Kidney tubule cell (primary cell): Measurements from ENCODE around the gene FAM53B.

Experiments used
- DNase-seq: peaks from one replicate; pipeline ENCODE4 v3.0.0-alpha.2; 2018; ENCODE audit warnings: low spot score

FAM53B gene

DNA sequence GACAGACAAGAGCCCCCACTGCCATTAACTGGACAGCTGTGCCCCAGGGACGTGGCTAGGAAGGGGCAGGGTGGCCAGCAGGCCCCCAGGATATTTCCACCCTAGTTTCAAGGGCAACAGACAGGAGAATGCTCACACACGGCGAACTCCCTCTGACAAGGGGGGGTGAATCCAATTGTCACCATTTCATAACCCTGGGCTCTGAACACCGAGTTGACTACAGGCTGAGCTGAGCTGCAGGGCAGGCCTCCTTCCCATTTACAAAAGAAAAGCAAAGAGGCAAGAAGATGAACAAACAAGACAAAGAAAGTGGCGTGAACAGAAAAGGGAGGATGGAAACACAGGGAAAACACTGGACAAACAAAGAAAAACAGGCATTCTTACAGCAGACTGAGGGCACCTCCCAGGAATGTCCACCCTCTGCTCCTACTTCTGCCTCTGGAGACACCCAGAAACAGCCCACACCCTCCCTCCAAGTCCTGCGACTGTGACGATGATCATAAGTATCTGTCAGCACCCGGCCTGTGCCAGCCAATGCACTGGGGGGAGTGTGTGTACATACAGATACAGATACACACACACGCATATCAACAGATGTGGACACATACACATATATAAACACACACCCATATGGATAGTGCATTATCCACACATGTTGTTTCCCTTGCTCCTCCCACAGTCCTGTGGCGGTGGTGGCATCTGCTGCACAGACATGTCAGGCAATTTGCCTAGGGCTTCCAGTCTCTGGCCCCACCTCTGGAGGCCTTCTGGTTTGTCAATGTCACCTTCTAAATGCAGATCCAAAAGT, 66.2 kb downstream of the FAM53B start:
- no peak for DNase-seq

DNA sequence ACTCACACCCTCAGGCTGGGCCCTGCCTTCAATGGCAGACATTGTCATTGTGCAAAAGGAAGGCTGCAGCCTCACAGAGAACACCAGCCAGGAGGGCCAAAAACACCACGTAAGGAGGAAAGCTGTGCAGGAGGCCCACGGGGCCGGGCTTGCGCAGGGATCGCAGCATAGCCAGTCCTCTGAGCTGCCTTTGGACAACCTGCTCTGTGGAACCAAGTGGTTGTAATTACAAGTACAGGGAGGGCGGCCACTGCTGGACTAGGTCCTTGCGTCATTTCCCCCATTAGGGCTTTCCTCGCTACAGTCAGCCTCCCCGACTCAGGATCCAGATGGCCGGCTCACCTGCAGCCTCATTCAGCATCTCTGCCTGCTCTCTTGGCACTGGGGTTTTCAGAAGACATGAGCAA, 66.9 kb downstream of the FAM53B start:
- DNase-seq, result no peak

DNA sequence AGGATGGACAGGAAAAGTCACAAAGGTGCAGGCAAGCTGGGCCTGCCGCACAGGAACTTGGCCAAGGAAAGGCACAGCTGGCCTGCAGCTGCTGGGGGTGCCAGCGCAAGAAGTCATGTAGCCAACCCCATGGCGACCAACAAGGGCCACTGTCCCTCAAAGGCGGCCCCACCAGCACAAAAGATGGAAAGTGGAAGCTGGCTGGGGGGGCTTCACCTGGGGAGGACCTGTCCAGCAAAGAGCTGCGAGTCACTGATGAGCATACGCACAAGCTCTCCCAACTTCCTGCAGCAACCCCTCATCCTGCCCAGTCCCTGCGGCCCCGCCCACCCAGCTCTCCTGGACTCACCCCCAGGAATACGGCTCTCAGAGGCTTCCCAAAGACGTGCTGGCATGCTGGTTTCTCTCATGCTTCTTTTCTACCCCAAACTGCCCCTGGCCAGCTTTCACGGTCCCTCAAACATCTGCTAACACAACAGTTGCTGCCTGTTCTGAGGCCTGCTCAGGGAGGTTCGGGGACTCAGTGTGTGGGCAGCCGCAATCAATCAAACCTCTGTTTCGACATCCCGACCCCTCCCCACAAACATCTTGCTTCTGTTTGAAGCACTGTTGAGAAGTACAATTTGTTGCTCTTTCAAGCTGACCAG, 67.6 kb downstream of the FAM53B start:
- DNase-seq, result no peak

- DNase-seq, result no peak
Measured at GRCh38 chr10:124675824-124676223, 68.4 kb downstream of the FAM53B start.

DNA sequence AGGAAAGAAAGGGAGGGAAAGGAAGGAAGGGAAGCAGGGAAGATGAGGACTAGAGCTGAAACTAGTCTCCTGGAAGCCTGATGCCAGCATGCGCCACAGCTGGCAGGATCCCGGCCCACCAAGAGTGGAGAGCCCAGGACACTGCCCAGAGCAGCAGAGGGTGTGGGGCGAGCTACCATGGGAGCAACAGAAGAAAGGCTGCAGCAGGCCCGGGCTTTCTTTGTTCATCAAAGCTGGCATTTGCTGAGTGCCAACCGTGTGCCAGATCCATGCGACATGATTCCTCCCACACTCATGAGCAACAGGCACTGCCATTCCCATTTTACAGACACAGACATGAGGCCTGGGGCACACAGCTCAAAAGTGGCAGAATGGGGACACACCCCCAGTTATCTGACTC, 68.9 kb downstream of the FAM53B start:
- no peak for DNase-seq

DNA sequence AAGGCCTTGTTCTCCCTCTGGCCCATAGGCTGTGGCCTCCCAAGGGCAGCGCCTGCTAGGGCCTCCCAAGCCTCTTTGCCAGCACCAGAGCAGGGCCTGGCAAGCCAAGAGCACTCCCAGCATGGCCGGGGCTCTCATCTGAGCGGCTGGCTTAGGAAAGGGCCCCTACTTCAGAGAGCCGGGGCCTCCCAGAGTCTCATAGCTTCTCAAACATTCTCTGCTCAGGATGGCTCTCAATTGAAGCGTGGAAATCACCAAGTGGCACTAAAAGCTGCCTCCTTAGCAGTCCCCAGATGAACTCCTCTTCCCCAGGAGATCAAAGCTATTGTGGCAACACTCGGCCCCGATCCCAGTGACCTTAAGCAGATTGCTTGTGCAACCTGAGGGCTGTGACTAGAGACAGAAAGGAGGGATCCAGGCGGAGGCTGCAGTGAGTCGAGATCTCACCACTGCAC, 69.4 kb downstream of the FAM53B start:
- DNase-seq, result no peak

DNA sequence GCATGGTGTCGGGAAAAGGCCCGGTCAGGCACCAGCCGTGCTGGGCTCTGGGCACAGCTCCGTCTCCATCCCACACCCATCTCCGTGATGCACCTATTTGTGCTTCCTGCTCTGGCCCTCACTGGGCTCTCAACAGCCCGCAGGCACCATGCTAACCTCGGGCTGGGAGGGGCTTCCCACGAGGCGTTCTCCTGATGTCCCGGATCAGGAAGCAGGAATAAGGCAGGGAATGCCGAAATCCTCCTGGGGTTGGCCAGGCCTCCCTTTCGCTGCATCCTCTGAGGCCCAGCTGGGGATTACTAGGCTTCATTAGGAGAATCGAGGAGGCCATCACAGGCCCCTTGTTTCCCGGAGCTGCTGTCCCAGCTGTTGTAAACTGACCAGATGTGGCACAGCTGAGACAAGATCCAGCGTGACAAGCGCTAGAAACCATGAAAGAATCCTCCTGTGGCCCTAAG, 72.0 kb downstream of the FAM53B start:
- DNase-seq, result no peak

- DNase-seq, result no peak
Measured at GRCh38 chr10:124671486-124672075, 72.6 kb downstream of the FAM53B start.

GRCh38 chr10:124670849-124671248, 73.3 kb downstream of the FAM53B start:
- DNase-seq, result no peak

DNA sequence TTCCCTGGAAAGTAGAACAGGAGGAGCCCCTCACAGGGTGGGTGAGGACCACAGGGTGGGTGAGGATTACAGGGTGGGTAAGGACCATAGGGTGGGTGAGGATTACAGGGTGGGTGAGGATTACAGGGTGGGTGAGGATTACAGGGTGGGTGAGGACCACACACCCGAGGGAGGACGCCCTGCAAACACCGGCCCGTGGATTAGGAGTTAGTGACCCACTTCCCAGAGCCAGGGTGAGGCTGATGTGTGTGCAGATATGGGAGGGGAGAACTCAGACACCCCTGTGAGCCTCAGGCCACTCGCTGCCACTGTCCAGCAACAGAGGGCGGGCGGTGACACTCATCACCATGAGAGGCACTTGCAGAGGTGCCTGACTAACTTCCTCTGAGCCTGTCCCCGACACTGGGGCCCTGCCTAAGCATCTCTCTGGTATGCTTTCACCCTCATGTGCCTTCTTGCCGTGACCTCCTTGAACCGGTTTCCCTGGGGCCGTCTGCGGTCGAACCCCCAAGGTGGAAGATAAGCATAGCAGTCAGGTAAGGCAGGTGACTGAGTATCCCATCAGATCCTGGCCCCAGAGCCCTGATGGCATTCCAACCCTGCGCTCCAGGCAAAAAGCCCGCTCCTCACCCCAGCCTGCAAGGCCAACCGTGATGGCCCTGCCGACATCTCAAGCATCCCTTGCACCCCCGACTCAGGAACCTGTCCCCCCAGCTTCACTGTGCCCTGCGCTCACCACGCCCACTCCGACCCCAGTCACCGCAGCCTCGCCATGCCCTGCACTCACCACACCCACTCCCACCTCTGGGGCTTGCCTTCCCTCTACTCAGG, 74.1 kb downstream of the FAM53B start:
- no peak for DNase-seq

GRCh38 chr10:124669141-124669823, 74.9 kb downstream of the FAM53B start:
- no peak for DNase-seq

DNA sequence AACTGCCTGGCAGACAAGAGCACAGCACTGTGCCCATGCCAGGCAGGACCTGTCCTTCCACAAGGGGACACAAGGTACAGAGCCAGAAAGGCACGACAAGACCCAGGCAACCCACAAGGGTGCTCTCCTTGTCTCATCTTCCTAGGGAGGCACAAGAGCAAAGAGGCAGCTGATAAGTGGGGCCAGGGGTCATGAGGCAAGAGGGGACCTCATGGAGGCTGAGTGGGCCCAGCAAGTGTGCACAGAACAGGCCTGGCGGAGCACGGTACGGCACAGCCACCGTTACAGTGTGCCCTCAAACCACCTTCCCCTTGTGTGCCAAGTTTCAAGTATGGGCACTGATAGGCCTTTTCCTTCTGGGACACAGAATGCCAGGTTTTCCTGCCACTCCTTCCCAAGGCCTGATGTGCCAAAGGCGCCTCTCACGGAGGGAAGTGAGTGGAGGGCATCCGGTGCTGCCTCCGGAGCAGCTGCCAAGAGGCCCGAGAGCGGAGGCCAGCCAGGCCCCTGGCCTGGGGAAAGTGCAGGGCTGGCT, 75.6 kb downstream of the FAM53B start:
- no peak for DNase-seq

DNA sequence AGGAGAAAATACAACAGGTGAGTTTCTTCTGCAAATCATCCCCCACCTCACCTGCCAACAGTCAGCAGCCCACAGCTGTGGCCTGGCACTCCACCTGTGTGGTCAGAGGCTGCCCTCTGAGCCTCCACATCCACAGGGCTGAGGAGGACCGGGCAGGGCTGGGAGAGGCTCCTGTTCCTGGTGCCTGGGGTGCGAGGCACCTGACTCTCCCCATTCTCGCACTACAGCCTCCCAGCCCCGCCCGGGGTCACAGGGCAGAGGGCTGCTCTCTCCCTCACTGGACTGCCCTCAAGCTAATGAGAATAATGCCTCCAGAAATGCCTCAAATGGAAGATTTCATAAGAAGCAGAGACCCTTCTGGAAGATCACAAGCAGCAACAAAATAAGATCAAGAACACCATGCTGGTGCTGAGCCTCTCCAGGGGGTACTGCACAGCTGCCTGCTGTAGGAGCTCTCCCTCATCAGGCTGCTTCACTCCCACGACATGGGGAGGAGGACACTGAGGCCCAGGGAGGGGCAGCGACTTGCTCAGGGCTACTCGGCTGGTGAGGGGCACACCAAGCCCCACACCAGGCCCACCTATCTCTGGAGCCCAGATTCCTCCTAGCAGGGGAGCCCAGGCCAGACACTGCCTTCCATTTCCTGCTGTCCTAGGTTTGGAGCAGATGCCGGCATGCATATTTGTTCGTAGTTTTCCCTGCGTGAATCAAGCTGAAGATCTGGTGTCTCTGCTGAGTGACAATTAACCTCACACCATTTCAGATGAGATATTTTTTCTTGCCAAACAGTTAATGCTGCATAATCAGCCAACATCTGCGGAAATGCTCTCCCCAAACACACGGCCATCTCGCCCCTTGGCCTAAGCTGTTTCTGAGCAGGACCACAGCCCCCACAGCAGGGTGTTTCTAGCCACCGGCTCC, 76.5 kb downstream of the FAM53B start:
- no peak for DNase-seq

DNA sequence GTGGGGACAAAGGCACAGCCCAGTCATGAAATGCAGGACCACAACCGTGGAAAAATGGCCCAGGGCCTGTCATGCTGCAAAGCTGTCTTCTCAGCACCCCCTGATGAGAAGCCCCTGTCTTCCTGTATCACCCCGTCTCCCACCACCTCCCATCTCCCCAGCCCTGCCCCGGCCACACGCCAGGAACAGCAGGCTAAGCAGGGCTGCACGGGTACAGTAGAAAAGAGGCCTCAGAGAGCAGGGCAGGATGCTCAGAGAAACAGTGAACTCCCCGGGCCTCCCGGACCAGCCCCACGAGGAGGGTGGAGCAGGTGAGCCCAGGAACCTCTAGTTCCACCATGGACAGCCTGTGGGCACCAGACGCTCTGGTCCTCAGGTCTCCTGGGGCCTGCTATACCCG, 77.7 kb downstream of the FAM53B start:
- DNase-seq, result no peak

DNA sequence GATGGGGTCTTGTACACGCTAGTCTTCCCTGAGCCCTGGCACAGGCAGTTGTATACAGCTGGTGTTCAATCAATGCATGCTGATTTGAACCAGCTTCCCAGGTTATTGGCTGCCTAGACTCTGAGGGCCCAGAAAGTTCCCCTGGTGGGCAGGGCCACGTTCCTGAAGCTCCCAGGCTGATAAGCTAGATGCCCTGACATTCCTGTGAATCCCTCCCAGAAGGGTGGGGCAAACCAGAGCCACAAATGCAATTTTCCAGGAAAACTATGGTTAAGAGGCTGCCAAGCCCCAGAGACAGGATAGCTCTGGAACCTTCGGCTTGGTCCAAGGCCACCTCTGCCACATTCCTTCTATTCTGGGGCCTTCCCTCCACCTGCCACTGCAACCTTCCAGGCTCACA, 78.2 kb downstream of the FAM53B start:
- no peak for DNase-seq

DNA sequence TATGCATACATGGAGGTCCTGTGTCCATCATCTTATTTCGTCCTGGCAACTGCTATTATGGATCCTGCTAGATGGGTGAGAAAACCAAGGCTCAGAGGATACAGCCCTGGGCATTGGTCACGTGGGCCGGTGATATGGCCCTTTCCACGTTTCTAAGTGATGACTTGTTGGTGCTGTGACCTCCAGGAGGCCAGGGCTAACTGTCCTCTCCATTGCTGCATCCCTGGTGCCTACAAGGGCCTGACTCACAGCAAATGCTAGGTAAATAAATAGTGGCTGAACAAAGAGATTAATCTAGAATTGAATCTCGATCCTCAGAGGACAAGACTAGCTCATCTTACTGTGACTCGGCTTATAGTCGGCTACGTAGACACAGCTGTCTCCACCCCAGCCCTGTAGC, 78.6 kb downstream of the FAM53B start:
- DNase-seq, result no peak

DNA sequence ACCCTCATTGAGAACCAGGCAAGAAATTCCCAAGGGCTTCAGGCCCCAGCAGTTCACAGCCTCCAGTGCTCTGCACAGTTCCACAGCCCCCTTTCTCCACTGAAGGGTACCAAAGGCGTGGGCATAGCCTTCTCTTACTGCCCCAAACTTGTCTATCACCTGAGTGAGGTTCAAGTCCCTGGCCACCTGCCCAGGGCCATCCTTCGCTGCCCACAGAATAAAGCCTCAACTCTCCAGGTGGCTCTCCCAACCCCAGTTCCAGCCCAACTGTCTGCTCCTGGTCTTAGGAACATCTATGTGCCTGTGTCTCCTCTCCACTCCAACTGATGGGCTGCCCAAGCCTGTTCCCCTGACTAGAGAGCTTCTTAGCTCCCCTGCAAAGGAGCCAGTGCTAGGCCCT, 79.1 kb downstream of the FAM53B start:
- DNase-seq, result no peak

GRCh38 chr10:124663766-124664360, 80.3 kb downstream of the FAM53B start:
- no peak for DNase-seq

DNA sequence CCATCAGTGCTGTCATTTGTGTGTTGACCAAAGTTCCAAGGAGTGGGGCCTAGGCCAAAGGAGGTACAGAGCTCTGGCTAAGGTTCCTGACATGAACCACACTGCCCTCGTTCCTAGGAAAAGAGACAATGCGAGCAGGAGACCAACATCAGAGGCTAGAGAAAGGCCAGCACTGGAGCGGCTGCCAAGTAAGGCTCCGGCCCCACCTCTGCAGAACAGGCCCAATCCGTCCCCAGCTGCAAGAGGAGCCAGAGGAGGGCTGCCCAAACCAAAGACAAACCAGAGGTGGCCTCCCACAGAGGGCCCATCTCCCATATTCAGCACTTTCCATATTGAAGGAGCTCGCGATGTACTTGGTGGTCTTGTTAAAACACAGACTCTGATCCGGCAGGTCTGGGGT, 81.0 kb downstream of the FAM53B start:
- no peak for DNase-seq

DNA sequence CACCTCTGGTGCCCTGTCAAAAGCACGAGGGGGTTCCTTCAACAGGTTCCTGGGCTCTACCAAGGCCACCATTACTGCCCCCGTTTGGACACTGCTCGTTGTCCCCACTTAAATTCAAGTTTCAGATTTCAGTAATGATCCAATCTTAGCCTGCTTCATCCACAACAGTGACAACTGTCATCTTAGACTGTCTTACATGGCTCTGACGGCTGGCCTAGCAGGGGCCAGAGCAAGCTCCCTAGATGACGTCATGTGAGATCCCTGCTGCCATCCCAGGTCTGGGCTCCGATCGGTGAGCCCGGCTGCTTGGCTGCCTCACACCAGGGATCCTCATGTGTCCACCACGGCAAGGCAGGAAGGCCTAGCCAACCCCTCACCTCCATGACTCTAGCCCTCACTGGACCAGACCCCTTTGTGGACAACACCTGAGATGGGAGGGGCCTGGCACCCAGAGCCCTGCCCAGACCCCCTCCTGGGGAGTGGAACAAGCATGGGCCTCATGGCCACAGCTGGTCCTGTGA, 82.5 kb downstream of the FAM53B start:
- DNase-seq, result no peak
